C1 segment of cervical spinal cord (tissue), 14 donors: ENCODE results near the gene RRP15.

ENCODE experiments used
- DNase-seq, 14 donors: peaks; one replicate each; lab custom pipeline; 2025; lab: John Stamatoyannopoulos, UW

RRP15 gene

GRCh38 chr1:218361298-218362065 is 76.4 kb downstream of the RRP15 start:
- DNase-seq, result no peak

- no peak for DNase-seq
These were observed 77.5 kb downstream of the RRP15 start for GRCh38 chr1:218362418-218363076.

GRCh38 chr1:218363141-218363540 is 78.0 kb downstream of the RRP15 start:
- no peak for DNase-seq

- no peak for DNase-seq
These were observed 79.1 kb downstream of the RRP15 start for GRCh38 chr1:218364028-218364710.

GRCh38 chr1:218365226-218365999 is 80.3 kb downstream of the RRP15 start:
- peak in 3 of 14 donors; percentile 12 to 26 (median 19) for DNase-seq

- DNase-seq, result no peak
These were observed 81.4 kb downstream of the RRP15 start for GRCh38 chr1:218366322-218367052.

GRCh38 chr1:218367118-218367517 is 82.0 kb downstream of the RRP15 start:
- DNase-seq, result no peak

- DNase-seq, result no peak
These were observed 83.6 kb downstream of the RRP15 start for GRCh38 chr1:218368686-218369085.

GRCh38 chr1:218369688-218370511 is 84.8 kb downstream of the RRP15 start:
- DNase-seq, result no peak

GRCh38 chr1:218371927-218372672 is 87.0 kb downstream of the RRP15 start:
- peak in 6 of 14 donors; percentile 18 to 40 (median 28) for DNase-seq

- no peak for DNase-seq
These were observed 89.6 kb downstream of the RRP15 start for GRCh38 chr1:218374401-218375353.

GRCh38 chr1:218376722-218377121 is 91.6 kb downstream of the RRP15 start:
- DNase-seq, result no peak

- no peak for DNase-seq
These were observed 92.1 kb downstream of the RRP15 start for GRCh38 chr1:218377143-218377660.

GRCh38 chr1:218380125-218380977 is 95.3 kb downstream of the RRP15 start:
- DNase-seq, result peak in 2 of 14 donors; percentile 6 to 34

GRCh38 chr1:218382261-218382660 is 97.2 kb downstream of the RRP15 start:
- no peak for DNase-seq

GRCh38 chr1:218383051-218383450 is 98.0 kb downstream of the RRP15 start:
- no peak for DNase-seq

GRCh38 chr1:218383681-218384080 is 98.6 kb downstream of the RRP15 start:
- DNase-seq, result no peak
